Measurements from ENCODE around the gene CRTC3. TPM values are rescaled to one million over a fixed set of nuclear protein-coding genes. Genes with fewer than 3 reads are reported as not detected.
"Not testable (repeated sequence)": the region's sequence is repeated elsewhere in the genome, so short reads cannot be mapped to it uniquely, and the experiment has no call there.

CRTC3 gene
- total RNA-seq, 2 experiments from 2014 or later = 70.5 to 74.1 TPM

- Mint-ChIP-seq H3K9me3 (no peaks in the 10 kb centered on the region), H3K4me1 (peaks cover 1% of the 10 kb centered on the region), H3K27ac (no peak overlapping the region), H3K36me3 (peaks cover 33% of the 10 kb centered on the region), H3K4me3 (no peak overlapping the region), H3K27me3 (no peaks in the 10 kb centered on the region)
- DNase-seq = no peak
- POLR2A ChIA-PET = interaction anchor here (0.6 kb wide), 1 partner anchor 19 kb away, joined by 3 read pairs; no protein-coding TSS in a partner anchor
- no peak for ATAC-seq (ENCODE audit: low read depth)
These were observed 29.6 kb upstream of the CRTC3 start for GRCh38 chr15:90500171-90500570.

- H3K27me3 Mint-ChIP-seq = no peaks in the 10 kb centered on the region
- H3K4me3 Mint-ChIP-seq = no peak overlapping the region
- POLR2A ChIA-PET = no interaction called here
- H3K9me3 Mint-ChIP-seq = no peaks in the 10 kb centered on the region
- ATAC-seq (ENCODE audit: low read depth) (no peak), DNase-seq (no peak)
- peaks cover 24% of the 10 kb centered on the region for H3K36me3 Mint-ChIP-seq
- peaks cover 1% of the 10 kb centered on the region for H3K4me1 Mint-ChIP-seq
- H3K27ac Mint-ChIP-seq = peak overlapping the region; percentile 68
These were observed 27.8 kb upstream of the CRTC3 start for GRCh38 chr15:90501898-90502297.

- DNase-seq; H3K27me3 Mint-ChIP-seq; ATAC-seq (ENCODE audit: low read depth); H3K9me3 Mint-ChIP-seq; H3K4me1 Mint-ChIP-seq: not testable (repeated sequence)
- POLR2A ChIA-PET = interaction anchor here (0.8 to 2.0 kb wide), 9 partner anchors 18 to 204 kb away, joined by 3 to 11 read pairs (median 4); partner anchors contain the start of gene CRTC3
- Mint-ChIP-seq H3K36me3 (peaks cover 21% of the 10 kb centered on the region), H3K27ac (peak overlapping the region; percentile 85), H3K4me3 (peak overlapping the region; percentile 52)
These were observed 18.9 kb upstream of the CRTC3 start for GRCh38 chr15:90510781-90511180.

- DNase-seq (peak; percentile 43), ATAC-seq (ENCODE audit: low read depth) (peak; percentile 63)
- not testable (repeated sequence) for H3K27me3 Mint-ChIP-seq, H3K9me3 Mint-ChIP-seq
- Mint-ChIP-seq H3K4me1 (peaks cover 11% of the 10 kb centered on the region), H3K4me3 (peak overlapping the region; percentile 52), H3K36me3 (peaks cover 21% of the 10 kb centered on the region), H3K27ac (peak overlapping the region; percentile 85)
- POLR2A ChIA-PET = interaction anchor here (0.8 to 2.0 kb wide), 9 partner anchors 17 to 205 kb away, joined by 3 to 11 read pairs (median 4); partner anchors contain the start of gene CRTC3
These were observed 18.5 kb upstream of the CRTC3 start for GRCh38 chr15:90511211-90511618.

GRCh38 chr15:90512276-90512675 is 17.4 kb upstream of the CRTC3 start:
- Mint-ChIP-seq H3K4me1 (peaks cover 11% of the 10 kb centered on the region), H3K4me3 (no peak overlapping the region), H3K36me3 (peaks cover 19% of the 10 kb centered on the region), H3K9me3 (peaks cover 2% of the 10 kb centered on the region), H3K27ac (no peak overlapping the region), H3K27me3 (no peaks in the 10 kb centered on the region)
- DNase-seq = no peak
- no peak for ATAC-seq (ENCODE audit: low read depth)
- POLR2A ChIA-PET = interaction anchor here (0.6 to 1.0 kb wide), 4 partner anchors 10 to 185 kb away, joined by 3 to 5 read pairs (median 4); no protein-coding TSS in a partner anchor

GRCh38 chr15:90512981-90513380 is 16.7 kb upstream of the CRTC3 start:
- Mint-ChIP-seq H3K27ac (no peak overlapping the region), H3K27me3 (no peaks in the 10 kb centered on the region), H3K4me3 (no peak overlapping the region), H3K9me3 (peaks cover 2% of the 10 kb centered on the region), H3K4me1 (peaks cover 11% of the 10 kb centered on the region), H3K36me3 (peaks cover 19% of the 10 kb centered on the region)
- DNase-seq (no peak), ATAC-seq (ENCODE audit: low read depth) (no peak)
- POLR2A ChIA-PET = interaction anchor here (0.6 kb wide), 1 partner anchor 184 kb away, joined by 5 read pairs; no protein-coding TSS in a partner anchor

- Mint-ChIP-seq H3K4me1 (peaks cover 13% of the 10 kb centered on the region), H3K4me3 (no peak overlapping the region), H3K9me3 (peaks cover 2% of the 10 kb centered on the region), H3K36me3 (peaks cover 19% of the 10 kb centered on the region), H3K27ac (no peak overlapping the region), H3K27me3 (no peaks in the 10 kb centered on the region)
- ATAC-seq (ENCODE audit: low read depth) (no peak), DNase-seq (no peak)
- POLR2A ChIA-PET = no interaction called here
These were observed 16.3 kb upstream of the CRTC3 start for GRCh38 chr15:90513448-90513847.

- H3K27ac Mint-ChIP-seq; H3K9me3 Mint-ChIP-seq; DNase-seq; H3K27me3 Mint-ChIP-seq; POLR2A ChIA-PET; ATAC-seq (ENCODE audit: low read depth); H3K4me3 Mint-ChIP-seq: not testable (repeated sequence)
- H3K36me3 Mint-ChIP-seq = peaks cover 16% of the 10 kb centered on the region
- peaks cover 14% of the 10 kb centered on the region for H3K4me1 Mint-ChIP-seq
These were observed 15.8 kb upstream of the CRTC3 start for GRCh38 chr15:90513893-90514292.

GRCh38 chr15:90519688-90520087 is 10.0 kb upstream of the CRTC3 start:
- ATAC-seq (ENCODE audit: low read depth) (no peak), DNase-seq (no peak)
- no peaks in the 10 kb centered on the region for H3K36me3 Mint-ChIP-seq
- peaks cover 8% of the 10 kb centered on the region for H3K4me1 Mint-ChIP-seq
- no peaks in the 10 kb centered on the region for H3K27me3 Mint-ChIP-seq
- no peaks in the 10 kb centered on the region for H3K9me3 Mint-ChIP-seq
- no peak overlapping the region for H3K4me3 Mint-ChIP-seq
- POLR2A ChIA-PET = no interaction called here
- no peak overlapping the region for H3K27ac Mint-ChIP-seq

- DNase-seq = no peak
- POLR2A ChIA-PET = no interaction called here
- no peak overlapping the region for H3K27ac Mint-ChIP-seq
- H3K4me1 Mint-ChIP-seq = peaks cover 8% of the 10 kb centered on the region
- H3K4me3 Mint-ChIP-seq = no peak overlapping the region
- H3K9me3 Mint-ChIP-seq = no peaks in the 10 kb centered on the region
- no peak for ATAC-seq (ENCODE audit: low read depth)
- H3K36me3 Mint-ChIP-seq = no peaks in the 10 kb centered on the region
- H3K27me3 Mint-ChIP-seq = no peaks in the 10 kb centered on the region
These were observed 9.4 kb upstream of the CRTC3 start for GRCh38 chr15:90520365-90520764.

GRCh38 chr15:90523373-90523772 is 6.3 kb upstream of the CRTC3 start:
- H3K27ac Mint-ChIP-seq = no peak overlapping the region
- peaks cover 5% of the 10 kb centered on the region for H3K4me1 Mint-ChIP-seq
- H3K27me3 Mint-ChIP-seq = no peaks in the 10 kb centered on the region
- DNase-seq = no peak
- H3K4me3 Mint-ChIP-seq = no peak overlapping the region
- H3K9me3 Mint-ChIP-seq = no peaks in the 10 kb centered on the region
- no peaks in the 10 kb centered on the region for H3K36me3 Mint-ChIP-seq
- no peak for ATAC-seq (ENCODE audit: low read depth)
- POLR2A ChIA-PET = interaction anchor here (1.0 kb wide), 1 partner anchor 23 kb away, joined by 5 read pairs; no protein-coding TSS in a partner anchor

GRCh38 chr15:90524018-90524803 is 5.5 kb upstream of the CRTC3 start:
- DNase-seq, POLR2A ChIA-PET, H3K4me3 Mint-ChIP-seq: not testable (repeated sequence)

GRCh38 chr15:90529011-90529370 is 732 bp upstream of the CRTC3 start:
- H3K4me3 Mint-ChIP-seq = peak overlapping the region; percentile 87
- ATAC-seq (ENCODE audit: low read depth) (no peak), DNase-seq (no peak)
- H3K36me3 Mint-ChIP-seq = peaks cover 16% of the 10 kb centered on the region
- POLR2A ChIA-PET = interaction anchor here (0.5 to 3.3 kb wide), 5 partner anchors 10 to 189 kb away, joined by 3 to 33 read pairs (median 3); no protein-coding TSS in a partner anchor
- peak overlapping the region; percentile 88 for H3K27ac Mint-ChIP-seq
- no peaks in the 10 kb centered on the region for H3K27me3 Mint-ChIP-seq
- no peaks in the 10 kb centered on the region for H3K9me3 Mint-ChIP-seq
- peaks cover 30% of the 10 kb centered on the region for H3K4me1 Mint-ChIP-seq

More at GRCh38 chr15:90524018-90524803, 5.5 kb upstream of the CRTC3 start:
- not testable (repeated sequence) for H3K27ac Mint-ChIP-seq; H3K9me3 Mint-ChIP-seq; H3K4me1 Mint-ChIP-seq; ATAC-seq (ENCODE audit: low read depth); H3K36me3 Mint-ChIP-seq; H3K27me3 Mint-ChIP-seq

Measured in activated naive CD8-positive, alpha-beta T cell treated with anti-CD3 and anti-CD28 coated beads, Interleukin-2, amount 10 ng/mL, durations not matched to agents 7 days and 5 days (primary cell).